Gastrocnemius medialis (tissue), 4 donors: ENCODE results near the gene DDX27.

Experiments used
- POLR2A ChIP-seq, 2 donors: fragments of 450-650 bp; IDR thresholded peaks; one replicate each; pipeline ENCODE4 v1.6.1; 2017; ENCODE audit warnings: antibody characterized with exemption in 2 of 2, mild to moderate bottlenecking in 2 of 2, moderate library complexity in 2 of 2
- TF ChIP-seq, protein P1 (sequence below), 5 experiments: fragments of 450-650 bp in 3 of 5; fragments of 200-600 bp in 2 of 5; sonication (generic) in 2 of 5; IDR thresholded peaks in 4 of 5; conservative IDR thresholded peaks in 1 of 5; 1 replicate in 4 of 5; 2 replicates in 1 of 5; pipeline ENCODE4 v1.5.1; 2016 to 2019; ENCODE audit warnings: antibody characterized with exemption in 5 of 5, mild to moderate bottlenecking in 3 of 5, moderate library complexity in 3 of 5

DNA sequence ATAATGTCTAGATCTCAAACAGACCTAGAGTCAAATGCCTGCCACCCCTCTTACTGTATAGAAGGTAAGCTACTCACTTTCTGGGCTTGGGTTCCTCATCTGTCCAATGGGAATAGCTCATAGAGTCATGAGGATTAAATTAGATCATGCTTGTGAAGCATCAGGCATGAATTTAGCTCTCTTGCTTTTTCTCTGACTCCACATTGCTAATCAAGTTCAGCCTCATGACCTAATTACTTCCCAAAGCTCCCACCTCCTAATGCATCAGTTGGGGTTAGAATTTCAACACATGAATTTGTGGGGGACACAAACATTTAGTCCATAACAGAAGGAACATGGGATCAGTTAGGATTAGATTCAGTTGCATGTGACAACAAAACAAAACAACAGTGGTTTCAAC is 4.6 kb upstream of the DDX27 start:
- TF ChIP-seq POLR2A (IDR thresholded peaks at IDR 0.05) = no peak
- TF ChIP-seq, protein P1, sequence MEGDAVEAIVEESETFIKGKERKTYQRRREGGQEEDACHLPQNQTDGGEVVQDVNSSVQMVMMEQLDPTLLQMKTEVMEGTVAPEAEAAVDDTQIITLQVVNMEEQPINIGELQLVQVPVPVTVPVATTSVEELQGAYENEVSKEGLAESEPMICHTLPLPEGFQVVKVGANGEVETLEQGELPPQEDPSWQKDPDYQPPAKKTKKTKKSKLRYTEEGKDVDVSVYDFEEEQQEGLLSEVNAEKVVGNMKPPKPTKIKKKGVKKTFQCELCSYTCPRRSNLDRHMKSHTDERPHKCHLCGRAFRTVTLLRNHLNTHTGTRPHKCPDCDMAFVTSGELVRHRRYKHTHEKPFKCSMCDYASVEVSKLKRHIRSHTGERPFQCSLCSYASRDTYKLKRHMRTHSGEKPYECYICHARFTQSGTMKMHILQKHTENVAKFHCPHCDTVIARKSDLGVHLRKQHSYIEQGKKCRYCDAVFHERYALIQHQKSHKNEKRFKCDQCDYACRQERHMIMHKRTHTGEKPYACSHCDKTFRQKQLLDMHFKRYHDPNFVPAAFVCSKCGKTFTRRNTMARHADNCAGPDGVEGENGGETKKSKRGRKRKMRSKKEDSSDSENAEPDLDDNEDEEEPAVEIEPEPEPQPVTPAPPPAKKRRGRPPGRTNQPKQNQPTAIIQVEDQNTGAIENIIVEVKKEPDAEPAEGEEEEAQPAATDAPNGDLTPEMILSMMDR (IDR thresholded peaks at IDR 0.05 in 4 of 5, conservative IDR thresholded peaks at IDR 0.05 in 1 of 5) = no peak
